Neural cell (in vitro differentiated cells): ENCODE measurements around the gene FREM3. TPM values are rescaled to one million over a fixed set of nuclear protein-coding genes. Genes with fewer than 3 reads are reported as not detected.

Experiments
- H2AFZ ChIP-seq: fragments of 200-600, 300-800 bp; sonication (generic), shearing (Covaris generic); 2 replicates; pipeline ENCODE4 v1.6.0; 2014; ENCODE audit warnings: low read depth, mild to moderate bottlenecking, antibody characterized with exemption, low read length, moderate library complexity
- H3F3A ChIP-seq: fragments of 200-600 bp; shearing (Covaris generic); 2 replicates; pipeline ENCODE4 v1.6.1; 2016; ENCODE audit warnings: mild to moderate bottlenecking, moderate library complexity, mixed read lengths, antibody characterized with exemption, low read length; ENCODE audit not compliant: insufficient read depth, poor library complexity, severe bottlenecking
- H3K27ac ChIP-seq: fragments of 200-600, 300-800 bp; sonication (generic), shearing (Covaris generic); 2 replicates; pipeline ENCODE4 v1.5.1; 2014; ENCODE audit warnings: mild to moderate bottlenecking, low read length, moderate library complexity
- H3K27me3 ChIP-seq: fragments of 300-800, 200-600 bp; sonication (generic), shearing (Covaris generic); 2 replicates; pipeline ENCODE4 v1.6.0; 2014; ENCODE audit warnings: mild to moderate bottlenecking, low read depth, low read length, moderate library complexity; ENCODE audit not compliant: insufficient read depth
- H3K36me3 ChIP-seq: fragments of 300-800, 200-600 bp; sonication (generic), shearing (Covaris generic); 2 replicates; pipeline ENCODE4 v1.5.1; 2014; ENCODE audit warnings: mild to moderate bottlenecking, antibody characterized with exemption, low read length, moderate library complexity; ENCODE audit not compliant: insufficient read depth
- H3K4me2 ChIP-seq: fragments of 300-800, 200-600 bp; sonication (generic), shearing (Covaris generic); 2 replicates; pipeline ENCODE4 v1.6.0; 2014; ENCODE audit warnings: mild to moderate bottlenecking, low read length
- H3K4me3 ChIP-seq: fragments of 300-800, 200-600 bp; sonication (generic), shearing (Covaris generic); 2 replicates; pipeline ENCODE4 v1.5.1; 2014; ENCODE audit warnings: mild to moderate bottlenecking, low read length, moderate library complexity
- H3K79me2 ChIP-seq: fragments of 200-600 bp; shearing (Covaris generic); replicated peaks from 2 replicates; pipeline ENCODE4 v1.6.0; 2014; ENCODE audit warnings: mild to moderate bottlenecking, low read length, moderate library complexity; ENCODE audit not compliant: insufficient read depth
- H3K9ac ChIP-seq: fragments of 300-800, 200-600 bp; sonication (generic), shearing (Covaris generic); 2 replicates; pipeline ENCODE4 v1.6.1; 2016; ENCODE audit warnings: mild to moderate bottlenecking, low read length, mixed read lengths
- H3K9me2 ChIP-seq: fragments of 200-600 bp; shearing (Covaris generic); 2 replicates; pipeline ENCODE4 v1.6.1; 2016; ENCODE audit warnings: mild to moderate bottlenecking, low read length, mixed read lengths; ENCODE audit not compliant: insufficient read depth
- H3K9me3 ChIP-seq: fragments of 200-600, 300-800 bp; sonication (generic), shearing (Covaris generic); 2 replicates; pipeline ENCODE4 v1.6.1; 2016; ENCODE audit warnings: mild to moderate bottlenecking, mixed run types, low read length, moderate library complexity, mixed read lengths
- H4K20me1 ChIP-seq: fragments of 200-600 bp; shearing (Covaris generic); 2 replicates; pipeline ENCODE4 v1.6.1; 2016; ENCODE audit warnings: mild to moderate bottlenecking, mixed run types; ENCODE audit not compliant: insufficient read depth
- EP300 ChIP-seq: fragments of 450-650 bp; conservative IDR thresholded peaks from 2 replicates; pipeline ENCODE4 v1.6.1; 2014; ENCODE audit warnings: antibody characterized with exemption, mild to moderate bottlenecking, moderate library complexity; ENCODE audit not compliant: poor library complexity, severe bottlenecking
- EZH2 ChIP-seq: fragments of 200-600, 300-800 bp; shearing (Covaris generic), sonication (generic); IDR thresholded peaks from 2 replicates; pipeline ENCODE4 v1.6.1; 2014; ENCODE audit warnings: antibody characterized with exemption, low read length, borderline replicate concordance, mild to moderate bottlenecking; ENCODE audit not compliant: insufficient read depth, poor library complexity, severe bottlenecking
- MXI1 ChIP-seq: fragments of 450-650 bp; conservative IDR thresholded peaks from 2 replicates; pipeline ENCODE4 v1.6.1; 2014; ENCODE audit warnings: antibody characterized with exemption, mild to moderate bottlenecking; ENCODE audit not compliant: poor library complexity, severe bottlenecking
- POLR2AphosphoS5 ChIP-seq: IDR thresholded peaks from 2 replicates; pipeline ENCODE4 v1.6.1; 2012
- RAD21 ChIP-seq: fragments of 450-650 bp; conservative IDR thresholded peaks from 2 replicates; pipeline ENCODE4 v1.6.1; 2014; ENCODE audit warnings: antibody characterized with exemption, mild to moderate bottlenecking, moderate library complexity
- SMC3 ChIP-seq: fragments of 450-650 bp; conservative IDR thresholded peaks from 2 replicates; pipeline ENCODE4 v1.6.1; 2014; ENCODE audit warnings: antibody characterized with exemption, mild to moderate bottlenecking, moderate library complexity; ENCODE audit not compliant: poor library complexity
- TAF1 ChIP-seq: IDR thresholded peaks from 2 replicates; pipeline ENCODE4 v1.6.1; 2012; ENCODE audit warnings: low read depth
- polyA plus RNA-seq: library from polyadenylated mRNA; depleted of rRNA; stranded (reverse); fragments of >200 nt; gene quantifications from 2 replicates; pipeline ENCODE4 v1.2.3, GENCODE V29; 2014
- TF ChIP-seq, protein P1 (sequence below): IDR thresholded peaks from 2 replicates; pipeline ENCODE4 v1.6.1; 2012; ENCODE audit warnings: borderline replicate concordance
- TF ChIP-seq, protein P2 (sequence below): fragments of 450-650 bp; IDR thresholded peaks from 2 replicates; pipeline ENCODE4 v1.5.1; 2014; ENCODE audit warnings: antibody characterized with exemption, mild to moderate bottlenecking, moderate library complexity; ENCODE audit not compliant: poor library complexity, severe bottlenecking

FREM3 gene
- polyA plus RNA-seq, 1 donor from 2014 or later = 0.35 TPM

DNA sequence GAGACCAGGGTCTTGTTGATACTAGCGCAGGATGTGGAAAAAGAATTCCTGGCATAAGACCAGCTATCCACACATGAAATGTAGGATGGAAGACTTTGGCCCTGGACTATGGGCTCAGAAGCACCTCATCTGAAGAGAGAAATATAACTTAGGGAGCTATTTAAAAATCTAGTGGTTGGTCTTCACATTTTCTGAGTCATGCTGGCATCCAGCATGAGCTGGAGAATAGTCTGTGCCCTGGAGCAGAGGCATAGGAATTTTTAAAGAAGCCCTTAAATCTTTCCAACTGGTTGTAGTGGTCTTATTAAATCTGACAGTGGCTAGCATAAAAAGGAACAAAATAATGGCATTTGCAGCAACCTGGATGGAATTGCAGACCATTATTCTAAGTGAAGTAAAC lies 100.6 kb downstream of the FREM3 start:
- no peak overlapping the region for H3K27ac ChIP-seq
- no peaks in the 10 kb centered on the region for H3F3A ChIP-seq
- no peak overlapping the region for H2AFZ ChIP-seq
- no peak overlapping the region for H3K9ac ChIP-seq
- no peak overlapping the region for H3K4me3 ChIP-seq
- no peaks in the 10 kb centered on the region for H3K27me3 ChIP-seq
- H3K4me2 ChIP-seq = no peak overlapping the region
- no peaks in the 10 kb centered on the region for H3K9me2 ChIP-seq
- H3K36me3 ChIP-seq = no peaks in the 10 kb centered on the region
- H4K20me1 ChIP-seq = no peaks in the 10 kb centered on the region
- no peaks in the 10 kb centered on the region for H3K79me2 ChIP-seq
- H3K9me3 ChIP-seq = no peaks in the 10 kb centered on the region
- TF ChIP-seq EZH2 (no peak), SMC3 (no peak), MXI1 (no peak), TAF1 (no peak), EP300 (no peak), RAD21 (no peak), POLR2AphosphoS5 (no peak)
- TF ChIP-seq, protein P1, sequence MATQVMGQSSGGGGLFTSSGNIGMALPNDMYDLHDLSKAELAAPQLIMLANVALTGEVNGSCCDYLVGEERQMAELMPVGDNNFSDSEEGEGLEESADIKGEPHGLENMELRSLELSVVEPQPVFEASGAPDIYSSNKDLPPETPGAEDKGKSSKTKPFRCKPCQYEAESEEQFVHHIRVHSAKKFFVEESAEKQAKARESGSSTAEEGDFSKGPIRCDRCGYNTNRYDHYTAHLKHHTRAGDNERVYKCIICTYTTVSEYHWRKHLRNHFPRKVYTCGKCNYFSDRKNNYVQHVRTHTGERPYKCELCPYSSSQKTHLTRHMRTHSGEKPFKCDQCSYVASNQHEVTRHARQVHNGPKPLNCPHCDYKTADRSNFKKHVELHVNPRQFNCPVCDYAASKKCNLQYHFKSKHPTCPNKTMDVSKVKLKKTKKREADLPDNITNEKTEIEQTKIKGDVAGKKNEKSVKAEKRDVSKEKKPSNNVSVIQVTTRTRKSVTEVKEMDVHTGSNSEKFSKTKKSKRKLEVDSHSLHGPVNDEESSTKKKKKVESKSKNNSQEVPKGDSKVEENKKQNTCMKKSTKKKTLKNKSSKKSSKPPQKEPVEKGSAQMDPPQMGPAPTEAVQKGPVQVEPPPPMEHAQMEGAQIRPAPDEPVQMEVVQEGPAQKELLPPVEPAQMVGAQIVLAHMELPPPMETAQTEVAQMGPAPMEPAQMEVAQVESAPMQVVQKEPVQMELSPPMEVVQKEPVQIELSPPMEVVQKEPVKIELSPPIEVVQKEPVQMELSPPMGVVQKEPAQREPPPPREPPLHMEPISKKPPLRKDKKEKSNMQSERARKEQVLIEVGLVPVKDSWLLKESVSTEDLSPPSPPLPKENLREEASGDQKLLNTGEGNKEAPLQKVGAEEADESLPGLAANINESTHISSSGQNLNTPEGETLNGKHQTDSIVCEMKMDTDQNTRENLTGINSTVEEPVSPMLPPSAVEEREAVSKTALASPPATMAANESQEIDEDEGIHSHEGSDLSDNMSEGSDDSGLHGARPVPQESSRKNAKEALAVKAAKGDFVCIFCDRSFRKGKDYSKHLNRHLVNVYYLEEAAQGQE = no peak
- TF ChIP-seq, protein P2, sequence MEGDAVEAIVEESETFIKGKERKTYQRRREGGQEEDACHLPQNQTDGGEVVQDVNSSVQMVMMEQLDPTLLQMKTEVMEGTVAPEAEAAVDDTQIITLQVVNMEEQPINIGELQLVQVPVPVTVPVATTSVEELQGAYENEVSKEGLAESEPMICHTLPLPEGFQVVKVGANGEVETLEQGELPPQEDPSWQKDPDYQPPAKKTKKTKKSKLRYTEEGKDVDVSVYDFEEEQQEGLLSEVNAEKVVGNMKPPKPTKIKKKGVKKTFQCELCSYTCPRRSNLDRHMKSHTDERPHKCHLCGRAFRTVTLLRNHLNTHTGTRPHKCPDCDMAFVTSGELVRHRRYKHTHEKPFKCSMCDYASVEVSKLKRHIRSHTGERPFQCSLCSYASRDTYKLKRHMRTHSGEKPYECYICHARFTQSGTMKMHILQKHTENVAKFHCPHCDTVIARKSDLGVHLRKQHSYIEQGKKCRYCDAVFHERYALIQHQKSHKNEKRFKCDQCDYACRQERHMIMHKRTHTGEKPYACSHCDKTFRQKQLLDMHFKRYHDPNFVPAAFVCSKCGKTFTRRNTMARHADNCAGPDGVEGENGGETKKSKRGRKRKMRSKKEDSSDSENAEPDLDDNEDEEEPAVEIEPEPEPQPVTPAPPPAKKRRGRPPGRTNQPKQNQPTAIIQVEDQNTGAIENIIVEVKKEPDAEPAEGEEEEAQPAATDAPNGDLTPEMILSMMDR = no peak

DNA sequence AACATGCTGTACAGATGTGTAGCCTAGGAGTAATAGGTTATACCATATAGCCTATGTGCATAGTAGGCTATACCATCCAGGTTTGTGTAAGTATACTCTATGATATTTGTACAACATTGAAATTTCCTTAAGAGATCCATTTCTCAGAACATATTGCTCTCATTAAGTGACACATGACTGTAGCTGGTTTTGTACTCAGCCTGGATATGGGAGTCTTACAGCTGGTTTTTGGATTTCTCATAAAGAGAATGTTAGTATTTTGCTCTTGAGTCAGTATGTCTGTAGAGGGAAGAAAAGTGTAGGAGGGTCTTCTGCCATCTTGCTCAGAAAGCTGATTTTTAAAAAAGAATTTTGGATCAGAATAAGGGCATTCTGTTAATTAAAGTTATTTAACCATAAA lies 101.7 kb downstream of the FREM3 start:
- H3K36me3 ChIP-seq = no peaks in the 10 kb centered on the region
- no peaks in the 10 kb centered on the region for H3K9me2 ChIP-seq
- H3K4me2 ChIP-seq = no peak overlapping the region
- H2AFZ ChIP-seq = no peak overlapping the region
- no peaks in the 10 kb centered on the region for H4K20me1 ChIP-seq
- H3K79me2 ChIP-seq = no peaks in the 10 kb centered on the region
- TF ChIP-seq SMC3 = no peak
- H3F3A ChIP-seq = no peaks in the 10 kb centered on the region
- no peaks in the 10 kb centered on the region for H3K9me3 ChIP-seq
- no peak overlapping the region for H3K9ac ChIP-seq
- H3K27ac ChIP-seq = no peak overlapping the region
- H3K27me3 ChIP-seq = no peaks in the 10 kb centered on the region
- no peak overlapping the region for H3K4me3 ChIP-seq

DNA sequence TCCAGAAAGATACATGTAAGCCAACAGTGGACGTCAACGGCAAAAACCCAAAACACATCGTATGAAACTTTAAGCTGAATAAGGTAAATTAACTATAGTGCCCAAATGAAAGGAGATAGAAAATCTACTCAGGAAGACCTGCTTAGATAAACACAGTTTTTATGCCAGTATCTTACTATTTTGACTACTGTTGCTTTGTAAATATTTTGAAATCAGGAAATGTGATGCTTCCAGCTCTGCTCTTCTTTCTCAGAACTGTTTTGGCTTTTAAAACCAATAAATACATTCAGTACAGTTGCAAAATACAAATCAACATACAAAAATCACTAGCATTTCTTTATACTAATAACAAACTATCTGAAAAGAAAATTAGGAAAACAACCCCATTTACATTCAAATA lies 103.2 kb downstream of the FREM3 start:
- TF ChIP-seq MXI1 = no peak
- TF ChIP-seq EZH2 = no peak
- TF ChIP-seq, protein P1 = no peak
- no peak for TF ChIP-seq EP300
- no peak for TF ChIP-seq POLR2AphosphoS5
- TF ChIP-seq RAD21 = no peak
- TF ChIP-seq, protein P2 = no peak
- TF ChIP-seq SMC3 = no peak
- TF ChIP-seq TAF1 = no peak
- Histone ChIP-seq H3K4me2 (no peak overlapping the region), H3K79me2 (no peaks in the 10 kb centered on the region)

More for the DNA sequence above, 103.2 kb downstream of the FREM3 start:
- Histone ChIP-seq H3F3A (no peaks in the 10 kb centered on the region), H3K9me3 (no peaks in the 10 kb centered on the region), H3K4me3 (no peak overlapping the region), H2AFZ (no peak overlapping the region), H3K9ac (no peak overlapping the region), H3K27me3 (no peaks in the 10 kb centered on the region), H3K27ac (no peak overlapping the region), H3K9me2 (no peaks in the 10 kb centered on the region), H3K36me3 (no peaks in the 10 kb centered on the region), H4K20me1 (no peaks in the 10 kb centered on the region)
